Suppressor macrophage treated with lipopolysaccharide for 1 hour (primary cell): ENCODE measurements around the gene PTGIS.
"Not testable (repeated sequence)": the region's sequence is repeated elsewhere in the genome, so short reads cannot be mapped to it uniquely, and the experiment has no call there.

Source experiments
- DNase-seq, 3 donors: peaks; one replicate each; pipeline ENCODE4 v3.0.0-alpha.2; 2020 to 2022

The PTGIS gene

DNA sequence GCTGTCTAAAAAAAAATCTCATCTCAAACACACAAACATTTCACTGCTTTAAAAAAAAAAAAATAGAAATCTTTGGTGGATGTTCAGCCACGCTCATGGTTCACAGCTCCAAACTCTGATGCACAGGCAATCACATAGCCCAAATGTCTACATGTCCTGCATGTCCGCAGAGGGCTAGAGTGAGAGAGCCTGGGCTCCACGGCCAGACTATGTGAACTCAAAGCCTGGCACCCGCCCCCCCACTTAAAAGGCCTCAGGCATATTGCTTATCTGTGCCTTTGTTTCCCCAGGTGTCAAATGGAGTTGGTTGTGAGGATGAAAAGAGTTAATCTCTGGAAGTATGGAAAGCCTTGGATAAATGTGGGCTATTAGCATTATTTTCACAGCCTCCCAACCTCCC is 10.5 kb upstream of the PTGIS start:
- DNase-seq, result no peak

DNA sequence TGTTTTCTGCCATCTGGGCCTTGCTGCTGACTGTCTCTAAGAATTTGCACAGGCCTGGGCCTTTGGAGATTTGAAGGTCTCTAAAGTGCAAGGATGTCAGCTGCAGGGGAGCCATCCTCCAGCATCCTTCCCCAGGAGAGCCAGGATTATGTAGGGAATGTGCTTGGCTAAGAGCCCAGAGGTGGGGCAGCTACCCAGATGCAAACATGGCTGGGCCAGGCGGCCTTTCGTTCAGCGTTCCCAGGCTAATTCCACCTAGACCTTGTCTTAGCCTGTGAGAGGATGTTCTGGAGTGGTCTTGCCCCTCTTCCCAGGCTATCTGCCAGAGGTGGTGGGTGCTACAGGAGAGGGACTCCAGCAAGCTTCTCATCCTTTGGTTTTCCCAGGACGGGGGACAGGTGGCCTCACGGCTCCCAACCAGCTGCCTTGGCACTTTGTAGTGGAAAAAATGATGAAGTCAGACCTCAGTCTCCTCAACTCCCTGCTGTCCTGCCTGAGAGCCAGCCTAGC is 7.7 kb upstream of the PTGIS start:
- no peak for DNase-seq

DNA sequence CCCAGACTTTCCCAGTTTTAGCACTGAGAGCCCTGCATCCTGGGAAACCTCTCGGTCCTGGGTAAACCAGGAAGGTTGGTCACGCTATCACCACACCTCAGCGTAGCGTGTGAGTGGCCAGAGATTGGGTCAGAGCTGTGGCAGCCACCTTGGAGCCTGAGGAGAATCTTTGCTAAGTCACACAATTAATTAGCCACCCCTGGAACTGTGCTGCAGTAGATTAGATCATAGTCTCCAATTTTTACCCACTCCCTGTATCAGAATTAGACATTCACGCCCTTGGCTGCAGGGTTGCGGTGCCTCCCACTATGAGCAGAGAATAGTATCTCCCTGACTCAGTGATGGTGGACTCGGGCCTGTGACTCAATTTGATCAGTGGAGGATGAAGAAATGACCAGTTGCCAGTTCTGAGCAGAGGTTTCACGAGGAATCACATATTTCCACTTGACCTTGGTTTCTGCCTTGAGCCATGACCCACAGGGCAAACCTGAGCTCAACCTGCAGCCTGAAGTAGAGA is 6.0 kb upstream of the PTGIS start:
- no peak for DNase-seq

DNA sequence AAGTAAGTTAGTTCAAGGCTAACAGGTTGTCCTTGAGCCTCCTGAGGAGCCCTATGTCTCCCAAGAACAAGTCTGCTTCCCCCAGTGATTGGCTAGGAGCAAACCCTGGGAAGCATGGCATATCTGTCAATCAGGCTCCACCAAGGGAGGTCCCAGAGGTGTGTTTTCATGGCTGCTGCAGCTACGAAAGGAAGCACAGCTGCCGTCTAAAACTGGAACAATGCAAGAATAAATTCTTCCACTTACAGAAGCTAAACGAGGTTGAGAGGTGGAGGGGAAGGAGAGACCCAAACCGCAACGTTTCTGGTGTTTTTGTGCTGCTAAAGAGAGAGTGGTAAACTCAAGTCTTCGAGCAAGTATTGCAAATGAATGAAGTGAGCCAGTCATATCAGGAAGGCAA is 4.9 kb upstream of the PTGIS start:
- DNase-seq, result no peak

DNA sequence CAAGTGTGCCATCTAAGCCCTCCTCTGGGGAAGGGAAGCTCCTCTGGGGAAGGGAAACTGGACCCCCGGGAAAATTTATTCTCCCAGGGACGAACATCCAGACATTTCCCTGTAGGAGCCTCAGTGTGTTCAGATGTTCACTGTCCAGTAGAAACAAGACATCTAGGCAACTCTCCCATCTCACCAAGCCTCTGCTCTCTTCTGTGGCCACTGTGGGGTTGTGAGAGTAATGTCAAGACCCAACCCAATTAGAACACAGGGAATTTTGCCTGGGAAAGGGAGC is 3.6 kb upstream of the PTGIS start:
- DNase-seq, result no peak

DNA sequence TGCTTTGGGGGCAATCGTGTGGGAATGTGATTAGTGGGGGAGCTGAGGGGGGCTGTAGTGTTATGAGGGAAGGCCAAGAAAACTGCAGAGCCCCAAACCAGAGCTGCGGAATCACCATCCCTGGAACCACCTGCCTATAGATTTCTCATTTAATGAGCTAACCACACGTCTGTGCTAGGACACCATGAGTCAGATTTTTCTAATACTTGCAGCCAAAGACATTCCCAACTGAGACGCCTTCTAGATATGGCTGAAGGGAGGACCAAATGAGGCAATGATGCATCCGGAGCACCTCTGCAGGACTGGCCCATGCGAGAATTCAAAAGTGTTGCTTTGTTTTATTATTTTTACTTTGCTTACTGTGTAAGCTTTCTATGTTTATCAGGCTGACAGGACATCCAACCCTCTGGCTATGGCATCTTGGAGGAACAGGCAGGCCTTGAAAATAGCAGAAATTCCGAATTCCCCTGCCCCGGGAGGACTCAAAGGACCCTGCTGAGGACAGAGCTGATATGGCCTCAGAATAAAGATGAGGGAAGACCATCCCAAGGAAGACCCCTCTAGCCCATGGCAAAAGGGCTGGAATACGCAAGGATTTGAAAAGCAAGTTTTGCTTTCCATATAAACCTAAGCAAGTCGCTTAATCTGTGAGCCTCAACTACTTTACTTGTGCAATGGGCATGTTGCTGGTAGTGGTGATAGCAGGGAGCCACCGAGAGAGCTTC is 3.1 kb upstream of the PTGIS start:
- DNase-seq, result no peak

DNA sequence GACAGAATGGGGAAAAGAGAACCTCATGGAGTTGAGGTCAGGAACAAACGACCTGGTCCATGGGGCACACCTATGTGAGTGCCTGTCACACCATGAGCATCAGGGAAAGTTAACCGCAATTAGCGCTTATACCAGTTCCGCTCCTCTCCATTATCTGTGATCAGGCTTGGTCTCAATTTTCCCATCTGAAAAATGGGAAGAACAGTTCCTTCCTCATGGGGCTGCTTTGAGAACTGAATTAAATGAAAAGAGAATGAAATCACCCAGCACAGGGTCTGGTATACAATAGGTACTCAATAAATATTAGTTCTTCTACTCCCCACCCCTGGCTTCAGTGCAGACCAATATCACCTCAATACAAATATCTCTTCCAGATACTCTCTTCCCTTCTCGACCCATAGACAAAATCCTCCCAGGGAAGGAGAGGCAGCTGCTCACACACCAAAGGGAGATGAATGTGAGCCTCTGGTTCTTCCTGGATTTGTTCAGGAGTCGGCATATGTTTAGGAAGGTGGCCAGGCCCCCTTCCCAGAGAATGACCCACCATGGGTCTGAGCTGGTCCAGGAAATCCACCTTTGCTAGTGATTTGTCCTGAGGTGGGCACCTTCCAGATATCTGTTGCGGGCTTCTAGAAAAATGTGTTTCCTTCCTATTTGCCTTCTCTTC is 2.4 kb upstream of the PTGIS start:
- no peak for DNase-seq

DNA sequence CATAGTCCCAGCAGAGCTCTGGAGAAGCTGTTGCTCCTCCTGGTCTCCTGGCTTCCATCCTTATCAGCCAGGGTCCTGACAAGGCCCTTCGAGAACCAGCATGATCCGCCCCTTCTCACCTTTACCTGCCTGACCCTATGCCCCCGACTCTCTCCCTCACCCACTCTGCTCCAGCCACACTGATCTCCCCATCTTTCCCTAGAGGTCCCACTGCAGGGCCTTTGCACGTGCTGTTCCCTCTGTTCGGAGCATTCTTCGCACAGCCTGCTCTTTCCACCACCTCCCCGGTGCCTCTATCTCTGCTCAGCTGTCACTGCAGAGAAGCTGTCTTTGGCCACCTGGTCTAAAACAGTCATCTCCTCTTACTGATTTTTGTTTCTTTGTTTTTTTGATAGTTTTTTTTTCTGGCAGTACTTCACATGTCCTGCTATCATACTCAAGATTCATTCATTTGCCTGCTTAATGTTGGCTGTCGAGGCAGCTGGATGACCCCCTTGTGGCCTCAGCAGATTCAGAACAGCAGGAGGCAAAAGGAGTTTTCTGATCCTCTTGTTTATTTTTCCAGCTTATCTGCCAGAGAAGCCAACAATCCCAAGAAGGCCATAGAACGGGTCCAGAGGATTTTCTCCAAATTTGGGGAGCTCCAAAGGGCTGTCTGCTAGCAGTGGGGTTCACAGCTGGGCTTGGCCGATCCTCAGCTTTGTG is 1.6 kb upstream of the PTGIS start:
- DNase-seq, result no peak

DNA sequence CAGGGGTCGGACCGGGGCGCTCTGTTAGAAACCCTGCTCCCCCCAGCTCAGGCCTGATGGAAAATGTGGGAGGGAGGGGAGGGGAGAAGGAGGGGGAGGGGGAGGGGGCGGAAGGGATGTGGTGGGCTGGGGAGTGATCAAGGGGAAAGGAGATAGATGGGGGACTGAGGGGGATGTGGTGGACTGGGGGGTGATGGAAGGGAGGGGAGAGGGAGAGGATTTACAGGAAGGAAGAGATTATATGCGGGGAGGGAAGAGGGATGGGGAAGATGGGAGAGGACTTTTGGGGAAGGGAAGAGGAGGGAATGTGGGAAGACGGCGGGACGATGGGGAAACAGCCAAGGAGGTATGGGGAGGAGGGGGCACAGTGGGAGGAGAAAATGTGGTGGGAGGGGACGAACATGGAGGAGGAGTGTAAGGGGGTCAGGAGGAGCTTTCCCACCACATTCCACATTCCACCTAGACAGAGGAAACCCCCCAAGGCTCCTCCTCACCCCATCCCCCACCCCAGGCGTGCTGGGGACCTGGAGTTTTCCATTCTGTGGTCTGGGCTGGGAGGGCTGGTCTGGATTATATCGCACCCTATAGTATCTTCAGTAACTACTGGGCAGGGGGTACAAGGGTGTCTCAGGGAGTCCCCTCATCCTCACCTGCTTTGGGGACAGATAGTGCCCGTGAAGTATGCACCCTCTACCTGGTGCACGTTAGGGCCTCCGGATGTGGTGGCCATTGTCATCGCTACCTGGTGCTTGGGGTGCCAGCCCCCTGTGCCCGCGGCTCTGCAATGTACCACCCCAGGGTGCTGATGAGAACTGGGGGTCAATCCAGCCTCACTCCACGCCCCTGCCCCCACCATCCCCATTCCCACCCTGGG is 578 bp upstream of the PTGIS start:
- DNase-seq, result no peak

DNA sequence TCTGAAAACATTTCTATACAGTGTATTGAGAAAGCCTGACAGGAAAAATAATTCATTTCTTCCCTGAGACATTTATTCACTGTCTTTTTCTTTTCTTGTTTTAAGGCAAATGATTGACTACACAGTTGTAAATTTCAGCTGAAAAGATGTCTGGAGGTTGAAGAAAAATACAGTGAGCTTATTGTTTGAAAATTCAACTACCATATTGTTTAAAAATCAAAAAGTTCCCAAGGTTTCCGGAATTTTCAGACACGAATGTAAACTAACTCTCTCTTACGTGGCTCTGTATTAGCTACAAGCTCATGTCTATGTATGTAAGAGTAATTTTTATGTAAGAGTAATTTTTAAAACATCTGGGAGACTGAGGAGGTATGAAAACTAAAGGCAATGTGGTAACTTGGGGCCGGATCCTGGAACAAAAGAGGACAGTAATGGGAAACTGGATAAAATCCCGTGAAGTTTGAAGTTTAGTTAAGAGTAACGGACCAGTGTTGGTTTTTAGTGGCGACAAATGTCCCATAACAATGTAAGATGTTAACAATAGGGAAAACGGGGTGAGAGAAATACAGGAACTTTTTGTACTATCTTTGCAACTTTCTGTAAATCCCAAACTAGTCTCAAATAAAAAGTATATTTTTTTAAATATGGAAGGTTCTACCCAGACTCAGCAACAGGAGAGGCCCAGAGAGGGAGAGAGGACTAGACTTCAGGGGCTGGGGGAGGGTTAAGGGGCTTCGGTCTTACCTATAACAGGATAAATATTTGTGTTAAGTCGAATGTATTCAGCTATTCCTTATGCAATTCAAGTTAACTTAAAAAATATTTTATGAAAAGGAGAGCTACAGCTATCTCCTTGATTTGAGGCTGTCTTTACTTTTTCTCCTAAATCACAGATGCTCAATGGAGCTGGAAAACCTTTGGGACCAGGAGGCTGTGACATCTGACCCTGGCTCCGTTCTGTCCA is 1.3 kb downstream of the PTGIS start:
- DNase-seq, result no peak

DNA sequence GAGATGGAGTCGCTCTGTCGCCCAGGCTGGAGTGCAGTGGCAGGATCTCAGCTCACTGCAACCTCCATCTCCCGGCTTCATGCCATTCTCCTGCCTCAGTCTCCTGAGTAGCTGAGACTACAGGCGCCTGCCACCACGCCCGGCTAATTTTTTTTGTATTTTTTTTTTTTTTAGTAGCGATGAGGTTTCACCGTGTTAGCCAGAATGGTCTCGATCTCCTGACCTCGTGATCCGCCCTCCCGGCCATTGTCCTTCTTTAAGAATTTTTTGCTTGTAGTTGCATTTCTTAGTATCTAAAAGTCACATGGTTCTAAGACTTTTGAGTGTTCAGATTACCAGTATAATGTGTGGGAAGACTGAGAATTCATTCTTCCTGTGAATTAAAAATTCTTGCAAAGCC is 2.9 kb downstream of the PTGIS start:
- not testable (repeated sequence) for DNase-seq

DNA sequence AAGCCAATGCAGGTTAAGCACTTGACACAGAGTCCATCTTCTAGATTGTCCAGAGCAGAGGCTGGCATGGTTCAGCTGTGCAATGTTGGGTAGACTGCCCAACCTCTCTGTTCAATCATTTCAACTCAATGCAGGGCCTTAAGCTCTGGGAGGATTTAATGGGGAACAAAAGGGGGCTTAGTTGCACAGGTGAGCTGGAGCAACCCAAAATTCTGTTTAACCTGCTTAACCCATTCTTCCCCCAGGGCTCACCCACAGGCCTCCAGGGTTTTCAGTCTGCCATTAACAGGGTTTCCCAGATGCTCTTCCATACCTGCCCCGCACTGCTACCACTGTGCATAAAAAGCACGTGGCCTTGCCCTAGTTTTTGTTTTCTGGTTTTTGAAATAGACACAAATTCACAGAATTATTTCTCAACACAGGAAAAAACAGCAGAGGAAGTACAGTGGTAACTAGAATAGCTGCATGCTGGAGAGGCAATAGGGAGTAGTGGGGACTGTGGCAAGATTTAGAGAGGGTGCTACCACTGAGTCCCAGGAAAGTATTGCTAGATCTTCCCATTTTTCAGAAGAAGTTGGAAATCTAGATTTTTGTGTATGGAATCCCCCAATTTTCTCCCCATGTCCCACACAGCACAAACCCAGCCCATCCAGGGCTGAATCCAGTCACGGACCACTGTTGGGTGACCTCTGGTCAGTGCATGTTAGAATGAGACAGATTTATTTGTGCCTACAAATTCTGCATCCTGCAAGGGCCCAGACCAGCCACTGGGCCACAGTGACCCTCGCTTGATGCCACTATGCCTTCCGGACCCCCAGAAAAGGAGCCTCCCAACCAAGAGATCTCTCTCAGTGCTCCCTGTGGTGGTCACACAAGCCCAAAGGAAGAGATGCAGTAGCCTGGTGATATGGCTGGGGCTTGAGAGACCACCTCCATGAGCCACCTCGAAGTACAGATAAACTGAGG is 4.6 kb downstream of the PTGIS start:
- DNase-seq, result peak in 1 of 3 donors; percentile 16

DNA sequence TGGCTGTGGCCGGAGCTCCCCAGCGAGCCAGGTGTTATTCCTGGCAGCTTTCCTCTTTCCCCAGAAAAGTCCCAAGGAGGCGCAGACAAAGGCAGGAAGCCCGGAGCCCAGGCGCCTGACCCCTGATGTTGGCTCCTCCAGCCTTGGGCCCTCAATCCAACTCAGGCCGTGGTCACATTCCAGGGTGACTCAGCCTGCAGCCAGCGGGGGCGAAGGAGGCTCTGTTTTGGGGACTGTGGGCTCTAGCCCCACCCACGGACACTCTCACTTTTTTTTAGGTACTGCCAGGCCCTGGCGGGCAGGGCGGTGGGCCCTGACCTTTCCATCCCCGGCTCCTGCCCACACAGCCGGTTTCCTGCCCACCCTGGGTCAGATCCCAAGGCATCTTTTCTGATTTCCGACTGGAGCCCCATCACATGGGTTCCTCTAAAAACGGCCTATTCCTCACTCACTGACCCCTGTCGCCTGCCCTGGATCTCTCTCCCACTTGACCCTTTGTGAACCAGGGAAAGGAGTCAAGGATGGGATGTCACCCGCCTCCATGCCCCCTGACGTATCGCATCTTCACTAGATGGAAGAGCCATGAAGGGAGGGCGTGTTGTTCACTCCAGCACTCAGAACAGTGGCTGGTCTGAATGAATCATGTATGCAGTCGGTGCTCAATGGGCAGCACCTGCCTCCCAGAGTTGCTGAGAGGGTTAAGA is 5.5 kb downstream of the PTGIS start:
- no peak for DNase-seq

DNA sequence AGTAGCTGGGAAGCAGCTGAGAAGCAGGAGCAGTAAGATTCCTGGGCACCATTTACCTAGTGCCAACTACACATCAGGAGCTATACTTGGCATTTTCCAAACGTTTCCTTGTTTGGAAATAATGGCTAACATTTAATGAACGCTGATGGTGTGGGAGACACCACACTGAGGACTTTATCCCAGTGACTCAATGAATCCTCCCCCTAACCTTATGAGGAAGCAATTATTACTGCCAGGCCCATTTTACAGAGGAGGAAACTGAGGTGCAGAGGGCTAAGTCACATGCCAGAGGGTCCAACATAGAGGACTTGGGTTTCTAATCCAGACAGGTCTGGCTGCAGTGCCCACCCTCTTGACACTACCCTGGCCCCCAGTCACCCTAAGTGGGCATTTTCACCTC is 6.1 kb downstream of the PTGIS start:
- no peak for DNase-seq

DNA sequence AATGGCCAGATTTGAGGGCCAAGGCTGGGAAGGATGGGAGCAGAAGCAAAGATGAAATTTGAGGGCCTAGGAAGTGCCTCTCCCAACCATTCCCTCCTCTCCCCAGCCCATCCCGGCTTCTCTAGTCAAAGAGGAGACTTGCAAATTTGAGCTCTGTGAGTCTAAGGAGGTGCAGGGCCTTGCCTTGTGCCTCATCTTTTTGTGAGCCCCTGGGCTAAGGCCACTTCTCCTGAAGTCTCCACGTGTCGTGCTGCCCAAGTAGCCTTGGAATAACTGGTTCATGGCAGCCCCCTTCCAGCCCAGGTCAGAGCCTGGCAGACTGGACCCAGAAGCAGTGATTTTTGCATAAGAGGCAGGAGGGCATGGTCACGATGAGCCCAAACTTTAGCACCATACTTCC is 6.7 kb downstream of the PTGIS start:
- DNase-seq, result no peak

DNA sequence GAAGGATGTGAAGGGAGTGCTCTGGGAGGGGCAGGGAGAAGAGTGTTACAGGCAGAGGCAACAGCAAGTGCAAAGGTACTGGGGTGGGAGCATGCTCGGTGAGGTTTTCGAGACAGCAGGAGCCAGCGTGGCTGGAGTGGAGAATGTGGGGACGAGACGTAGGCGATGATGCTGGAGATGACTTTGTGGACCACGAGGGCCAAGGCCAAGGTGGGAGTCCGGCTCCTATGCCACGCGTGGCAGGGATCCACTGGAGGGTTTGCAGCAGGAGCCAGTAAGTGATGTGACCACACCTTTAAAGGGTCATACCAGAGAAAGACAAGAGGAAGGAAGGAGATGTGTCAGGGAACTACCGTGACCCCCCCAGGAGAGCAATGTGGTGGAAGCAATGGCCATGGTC is 7.3 kb downstream of the PTGIS start:
- no peak for DNase-seq

DNA sequence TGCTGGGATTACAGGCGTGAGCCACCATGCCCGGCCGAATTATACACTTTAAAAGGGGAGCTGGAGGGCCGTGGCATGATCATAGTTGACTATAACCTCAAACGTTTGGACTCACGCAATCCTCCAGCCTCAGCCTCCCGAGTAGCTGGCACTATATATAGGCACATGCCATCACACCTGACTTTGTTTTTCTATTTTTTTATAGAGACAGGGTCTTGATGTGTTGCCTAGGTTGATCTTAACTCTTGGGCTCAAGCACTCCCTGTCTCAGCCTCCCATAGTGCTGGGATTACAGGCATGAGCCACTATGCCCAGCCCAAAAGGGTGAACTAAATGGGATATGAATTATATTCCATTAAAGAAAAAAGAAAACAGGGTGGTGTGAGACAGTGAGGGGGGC is 7.8 kb downstream of the PTGIS start:
- DNase-seq, result no peak

DNA sequence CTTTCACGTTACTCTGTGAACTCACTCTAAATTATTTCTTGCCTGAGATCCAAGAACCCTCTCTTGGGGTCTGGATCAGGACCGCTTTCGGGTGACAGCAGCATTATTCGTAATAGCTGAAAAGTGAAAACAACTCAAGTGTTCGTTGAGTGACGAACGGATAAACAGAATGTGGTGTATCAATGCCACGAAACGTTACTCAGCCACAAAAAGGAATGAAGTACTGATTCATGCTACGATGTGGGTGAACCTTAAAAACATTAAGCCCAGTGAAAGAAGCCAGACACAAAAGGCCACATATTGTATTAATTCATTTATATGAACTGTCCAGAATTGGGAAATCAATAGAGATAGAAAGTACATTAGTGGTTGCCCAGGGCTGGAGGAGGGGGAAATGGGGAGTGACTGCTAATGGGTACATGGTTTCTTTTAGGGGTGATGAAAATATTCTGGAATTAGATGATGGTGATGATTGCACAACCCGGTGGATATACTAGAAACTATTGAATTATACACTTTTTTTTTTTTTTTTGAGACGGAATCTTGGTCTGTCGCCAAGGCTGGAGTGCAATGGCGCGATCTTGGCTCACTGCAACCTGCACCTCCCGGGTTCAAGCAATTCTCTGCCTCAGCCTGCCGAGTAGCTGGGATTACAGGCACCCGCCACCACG is 8.4 kb downstream of the PTGIS start:
- DNase-seq, result no peak

DNA sequence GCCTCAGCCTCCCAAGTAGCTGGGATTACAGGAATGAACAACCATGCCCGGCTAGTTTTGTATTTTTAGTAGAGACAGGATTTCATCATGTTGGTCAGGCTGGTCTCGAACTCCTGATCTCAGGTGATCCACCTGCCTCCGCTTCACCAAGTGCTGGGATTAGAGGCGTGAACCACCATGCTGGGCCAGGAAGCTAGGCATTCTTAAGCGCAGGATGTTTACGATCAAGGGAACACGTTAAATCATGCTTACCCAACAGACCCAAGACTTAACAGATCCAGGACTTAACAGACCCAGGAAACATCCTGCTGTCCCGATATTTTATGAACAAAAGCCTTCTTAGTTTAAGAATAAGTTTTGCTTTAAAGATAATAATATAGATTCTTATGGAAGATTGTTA is 9.1 kb downstream of the PTGIS start:
- no peak for DNase-seq
